ENCODE measurements around the gene NSG2.

Gene NSG2

GRCh38 chr5:174154559-174154958 lies 109.1 kb downstream of the NSG2 start:
- Histone ChIP-seq H2AFZ (ENCODE audit: low read depth, low read length, severe bottlenecking) (no peak overlapping the region), H3K36me3 (ENCODE audit: low read length) (no peaks in the 10 kb centered on the region; the same call in 1 of the 2 replicates), H3K79me2 (ENCODE audit: insufficient read depth, low read length) (no peaks in the 10 kb centered on the region), H3K27me3 (ENCODE audit: low read length) (no peaks in the 10 kb centered on the region), H3K9ac (ENCODE audit: low read length) (no peak overlapping the region), H3K9me2 (replicated peaks; ENCODE audit: insufficient read depth, low read length) (no peaks in the 10 kb centered on the region), H3K4me3 (ENCODE audit: insufficient read depth, low read length, poor library complexity, severe bottlenecking) (no peak overlapping the region), H4K20me1 (ENCODE audit: low read depth, low read length) (no peaks in the 10 kb centered on the region), H3K9me3 (ENCODE audit: insufficient read depth, low read length) (0 out of 2 replicates have a peak, but pooled peaks cover 10% of the 10 kb centered on the region), H3K4me2 (ENCODE audit: low read depth, low read length, poor library complexity, severe bottlenecking) (no peak overlapping the region), H3K27ac (ENCODE audit: low read depth, low read length) (no peak overlapping the region), H3F3A (ENCODE audit: insufficient read depth) (no peaks in the 10 kb centered on the region)
- TF ChIP-seq EZH2phosphoT487 (conservative IDR thresholded peaks at IDR 0.05; ENCODE audit: low read length), result no peak
- TF ChIP-seq, protein P1, sequence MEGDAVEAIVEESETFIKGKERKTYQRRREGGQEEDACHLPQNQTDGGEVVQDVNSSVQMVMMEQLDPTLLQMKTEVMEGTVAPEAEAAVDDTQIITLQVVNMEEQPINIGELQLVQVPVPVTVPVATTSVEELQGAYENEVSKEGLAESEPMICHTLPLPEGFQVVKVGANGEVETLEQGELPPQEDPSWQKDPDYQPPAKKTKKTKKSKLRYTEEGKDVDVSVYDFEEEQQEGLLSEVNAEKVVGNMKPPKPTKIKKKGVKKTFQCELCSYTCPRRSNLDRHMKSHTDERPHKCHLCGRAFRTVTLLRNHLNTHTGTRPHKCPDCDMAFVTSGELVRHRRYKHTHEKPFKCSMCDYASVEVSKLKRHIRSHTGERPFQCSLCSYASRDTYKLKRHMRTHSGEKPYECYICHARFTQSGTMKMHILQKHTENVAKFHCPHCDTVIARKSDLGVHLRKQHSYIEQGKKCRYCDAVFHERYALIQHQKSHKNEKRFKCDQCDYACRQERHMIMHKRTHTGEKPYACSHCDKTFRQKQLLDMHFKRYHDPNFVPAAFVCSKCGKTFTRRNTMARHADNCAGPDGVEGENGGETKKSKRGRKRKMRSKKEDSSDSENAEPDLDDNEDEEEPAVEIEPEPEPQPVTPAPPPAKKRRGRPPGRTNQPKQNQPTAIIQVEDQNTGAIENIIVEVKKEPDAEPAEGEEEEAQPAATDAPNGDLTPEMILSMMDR (IDR thresholded peaks at IDR 0.05; ENCODE audit: insufficient read depth, low read length, poor library complexity, severe bottlenecking), result no peak

DNA sequence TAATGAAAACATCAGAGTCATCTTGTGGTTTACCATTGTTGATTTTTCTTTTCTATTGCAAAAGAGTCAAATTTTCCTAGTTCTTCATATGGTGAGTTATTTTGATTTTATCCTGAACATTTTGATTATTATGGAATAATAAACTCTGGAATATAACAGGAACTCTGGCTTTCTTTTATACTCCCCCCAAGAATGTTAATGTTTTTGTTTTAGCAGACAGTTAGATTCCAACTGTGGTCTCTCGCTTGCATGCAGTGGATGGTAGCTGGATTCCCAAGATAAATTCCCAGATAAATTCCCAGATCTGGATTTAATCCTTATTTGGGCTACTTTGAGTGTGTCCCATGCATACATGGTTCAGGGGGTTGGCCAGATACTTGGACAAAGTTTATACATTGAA lies 109.8 kb downstream of the NSG2 start:
- no peaks in the 10 kb centered on the region for H3K27me3 ChIP-seq (ENCODE audit: low read length)
- H2AFZ ChIP-seq (ENCODE audit: low read depth, low read length, severe bottlenecking), result no peak overlapping the region
- no peaks in the 10 kb centered on the region for H3K9me2 ChIP-seq (replicated peaks; ENCODE audit: insufficient read depth, low read length)
- H3K4me2 ChIP-seq (ENCODE audit: low read depth, low read length, poor library complexity, severe bottlenecking), result no peak overlapping the region
- no peaks in the 10 kb centered on the region for H3K79me2 ChIP-seq (ENCODE audit: insufficient read depth, low read length)
- H3K9ac ChIP-seq (ENCODE audit: low read length), result no peak overlapping the region
- H3K4me3 ChIP-seq (ENCODE audit: insufficient read depth, low read length, poor library complexity, severe bottlenecking), result no peak overlapping the region
- no peaks in the 10 kb centered on the region for H4K20me1 ChIP-seq (ENCODE audit: low read depth, low read length)
- H3F3A ChIP-seq (ENCODE audit: insufficient read depth), result no peaks in the 10 kb centered on the region
- H3K9me3 ChIP-seq (ENCODE audit: insufficient read depth, low read length), result 0 out of 2 replicates have a peak, but pooled peaks cover 10% of the 10 kb centered on the region
- TF ChIP-seq, protein P1 (IDR thresholded peaks at IDR 0.05; ENCODE audit: insufficient read depth, low read length, poor library complexity, severe bottlenecking), result no peak
- H3K36me3 ChIP-seq (ENCODE audit: low read length), result no peaks in the 10 kb centered on the region; the same call in 1 of the 2 replicates
- H3K27ac ChIP-seq (ENCODE audit: low read depth, low read length), result no peak overlapping the region

GRCh38 chr5:174155706-174156105 lies 110.2 kb downstream of the NSG2 start:
- Histone ChIP-seq H3K9ac (ENCODE audit: low read length) (no peak overlapping the region), H3K9me2 (replicated peaks; ENCODE audit: insufficient read depth, low read length) (no peaks in the 10 kb centered on the region), H3K79me2 (ENCODE audit: insufficient read depth, low read length) (no peaks in the 10 kb centered on the region), H3K27me3 (ENCODE audit: low read length) (no peaks in the 10 kb centered on the region), H4K20me1 (ENCODE audit: low read depth, low read length) (no peaks in the 10 kb centered on the region), H3K36me3 (ENCODE audit: low read length) (no peaks in the 10 kb centered on the region; the same call in 1 of the 2 replicates), H3F3A (ENCODE audit: insufficient read depth) (no peaks in the 10 kb centered on the region), H3K9me3 (ENCODE audit: insufficient read depth, low read length) (0 out of 2 replicates have a peak, but pooled peaks cover 10% of the 10 kb centered on the region), H3K4me3 (ENCODE audit: insufficient read depth, low read length, poor library complexity, severe bottlenecking) (no peak overlapping the region), H2AFZ (ENCODE audit: low read depth, low read length, severe bottlenecking) (no peak overlapping the region), H3K27ac (ENCODE audit: low read depth, low read length) (no peak overlapping the region), H3K4me2 (ENCODE audit: low read depth, low read length, poor library complexity, severe bottlenecking) (no peak overlapping the region)
- TF ChIP-seq, protein P1 (IDR thresholded peaks at IDR 0.05; ENCODE audit: insufficient read depth, low read length, poor library complexity, severe bottlenecking), result no peak
- TF ChIP-seq EZH2phosphoT487 (conservative IDR thresholded peaks at IDR 0.05; ENCODE audit: low read length), result no peak

All from SU-DHL-6 (cell line).